IMR-90 (cell line): ENCODE measurements around the gene DPCD. TPM values are rescaled to one million over a fixed set of nuclear protein-coding genes. Genes with fewer than 3 reads are reported as not detected.

ENCODE experiments used
- ATAC-seq: fragments of 200-7000 bp; cut with Tn5 transposase; 2 replicates; pipeline ENCODE4 v1.9.1; 2020; ENCODE audit warnings: low read depth, mild to moderate bottlenecking, moderate library complexity
- BruUV-seq: library from RNA; stranded (reverse); fragments of 400-500 nt; replicated peaks from 2 replicates; lab custom pipeline; 2021; lab: Mats Ljungman, UMichigan
- CTCF ChIA-PET: fragments of 300-600 bp; formaldehyde crosslinking; extraction: SDS; loops from one replicate; lab custom pipeline; 2021; ENCODE audit warnings: antibody characterized with exemption; lab: Yijun Ruan, JAX
- POLR2A ChIA-PET: fragments of 300-600 bp; sonication (Branson Sonifier 250); formaldehyde crosslinking; loops from one replicate; lab custom pipeline; 2022; ENCODE audit warnings: antibody characterized with exemption; ENCODE audit not compliant: unreplicated experiment; lab: Charles Lee
- DNase-seq: peaks from one replicate; pipeline ENCODE4 v3.0.0; 2013
- H2AFZ ChIP-seq: replicated peaks from 2 replicates; pipeline ENCODE3; 2013; ENCODE audit warnings: low read length, mild to moderate bottlenecking; ENCODE audit not compliant: poor library complexity
- H2AK5ac ChIP-seq: 2 replicates; pipeline ENCODE4 v1.6.1; 2013; ENCODE audit warnings: low read depth, low read length, inconsistent platforms
- H2AK9ac ChIP-seq: replicated peaks from 2 replicates; pipeline ENCODE3; 2013; ENCODE audit warnings: mild to moderate bottlenecking, low read depth, low read length, moderate library complexity; ENCODE audit not compliant: poor library complexity
- H2BK120ac ChIP-seq: 2 replicates; pipeline ENCODE4 v1.6.1; 2013; ENCODE audit warnings: low read depth, low read length, inconsistent platforms
- H2BK15ac ChIP-seq: 3 replicates; pipeline ENCODE4 v1.6.1; 2013; ENCODE audit warnings: low read depth, low read length, inconsistent platforms
- H2BK20ac ChIP-seq: 2 replicates; pipeline ENCODE4 v1.6.1; 2013; ENCODE audit warnings: low read depth, mild to moderate bottlenecking, inconsistent platforms, low read length, moderate library complexity
- H2BK5ac ChIP-seq: 2 replicates; pipeline ENCODE4 v1.6.1; 2013; ENCODE audit warnings: mild to moderate bottlenecking, low read depth, low read length, inconsistent platforms; ENCODE audit not compliant: poor library complexity, severe bottlenecking
- H3K14ac ChIP-seq: replicated peaks from 2 replicates; pipeline ENCODE4 v1.6.1; 2013; ENCODE audit warnings: low read depth, low read length, inconsistent platforms
- H3K18ac ChIP-seq: 2 replicates; pipeline ENCODE4 v1.6.1; 2013; ENCODE audit warnings: low read depth, low read length, control low read depth
- H3K23ac ChIP-seq: 2 replicates; pipeline ENCODE4 v1.6.1; 2013; ENCODE audit warnings: low read depth, low read length, inconsistent platforms
- H3K27ac ChIP-seq: 2 replicates; pipeline ENCODE4 v1.5.1; 2013; ENCODE audit warnings: mild to moderate bottlenecking, control low read depth, low read length; ENCODE audit not compliant: insufficient read depth
- H3K27me3 ChIP-seq: 2 replicates; pipeline ENCODE4 v1.6.1; 2013; ENCODE audit warnings: low read length; ENCODE audit not compliant: control insufficient read depth, insufficient read depth
- H3K36me3 ChIP-seq: 2 replicates; pipeline ENCODE4 v1.6.1; 2013; ENCODE audit warnings: low read length, mixed read lengths; ENCODE audit not compliant: control insufficient read depth, insufficient read depth
- H3K4ac ChIP-seq: 2 replicates; pipeline ENCODE4 v1.6.1; 2013; ENCODE audit warnings: low read depth, low read length, inconsistent platforms
- H3K4me1 ChIP-seq: 2 replicates; pipeline ENCODE4 v1.6.1; 2013; ENCODE audit warnings: low read length, mixed read lengths; ENCODE audit not compliant: control insufficient read depth, insufficient read depth
- H3K4me2 ChIP-seq: 2 replicates; pipeline ENCODE4 v1.6.1; 2013; ENCODE audit warnings: low read depth, mild to moderate bottlenecking, control low read depth, low read length, moderate library complexity
- H3K4me3 ChIP-seq: 2 replicates; pipeline ENCODE4 v1.5.1; 2013; ENCODE audit warnings: low read depth, mild to moderate bottlenecking, control low read depth, low read length, moderate library complexity; ENCODE audit not compliant: insufficient read depth
- H3K56ac ChIP-seq: 2 replicates; pipeline ENCODE4 v1.6.1; 2013; ENCODE audit warnings: low read length, inconsistent platforms; ENCODE audit not compliant: insufficient read depth; ENCODE audit errors: extremely low read depth
- H3K79me1 ChIP-seq, 2 experiments: 2 replicates each; pipeline ENCODE4 v1.6.1; 2013; ENCODE audit warnings: low read length in 2 of 2, inconsistent platforms in 1 of 2, low read depth in 1 of 2
- H3K9ac ChIP-seq: 2 replicates; pipeline ENCODE4 v1.6.1; 2013; ENCODE audit warnings: low read depth, low read length, control low read depth
- H3K9me1 ChIP-seq: 2 replicates; pipeline ENCODE4 v1.6.1; 2013; ENCODE audit warnings: low read length, inconsistent platforms; ENCODE audit not compliant: insufficient read depth
- H3K9me3 ChIP-seq: 2 replicates; pipeline ENCODE4 v1.6.1; 2013; ENCODE audit warnings: low read length; ENCODE audit not compliant: control insufficient read depth, insufficient read depth
- H4K20me1 ChIP-seq: 2 replicates; pipeline ENCODE4 v1.6.1; 2013; ENCODE audit warnings: low read length, inconsistent platforms; ENCODE audit not compliant: insufficient read depth
- H4K5ac ChIP-seq: 2 replicates; pipeline ENCODE4 v1.6.1; 2013; ENCODE audit warnings: mild to moderate bottlenecking, low read depth, low read length, control low read depth
- H4K8ac ChIP-seq, 2 experiments: 2 replicates each; pipeline ENCODE4 v1.6.1; 2013; ENCODE audit warnings: low read depth in 2 of 2, low read length in 2 of 2, control low read depth in 1 of 2, inconsistent platforms in 1 of 2
- H4K91ac ChIP-seq: 2 replicates; pipeline ENCODE4 v1.6.1; 2013; ENCODE audit warnings: low read depth, low read length, inconsistent platforms; ENCODE audit not compliant: insufficient read depth
- BHLHE40 ChIP-seq: fragments of 150-350 bp; IDR thresholded peaks from 2 replicates; pipeline ENCODE4 v1.6.1; 2016; ENCODE audit warnings: mild to moderate bottlenecking, low read depth, low read length
- CEBPB ChIP-seq: IDR thresholded peaks from 2 replicates; pipeline ENCODE4 v1.6.1; 2012; ENCODE audit warnings: low read depth, low read length, improper control_type of control experiment
- CHD1 ChIP-seq: IDR thresholded peaks from 2 replicates; pipeline ENCODE4 v1.6.1; 2012; ENCODE audit warnings: low read depth, low read length, improper control_type of control experiment
- ELK1 ChIP-seq: fragments of 150-350 bp; IDR thresholded peaks from 2 replicates; pipeline ENCODE4 v1.6.1; 2016; ENCODE audit warnings: low read depth, mild to moderate bottlenecking, low read length, moderate library complexity, borderline replicate concordance
- FOS ChIP-seq: fragments of 150-350 bp; IDR thresholded peaks from 2 replicates; pipeline ENCODE4 v1.6.1; 2016; ENCODE audit warnings: low read depth, low read length
- MAFK ChIP-seq: IDR thresholded peaks from 2 replicates; pipeline ENCODE4 v1.6.1; 2012; ENCODE audit warnings: low read depth, low read length, improper control_type of control experiment
- MAZ ChIP-seq: IDR thresholded peaks from 2 replicates; pipeline ENCODE4 v1.6.1; 2012; ENCODE audit warnings: low read depth, mild to moderate bottlenecking, low read length, improper control_type of control experiment, moderate library complexity, borderline replicate concordance
- NFE2L2 ChIP-seq: fragments of 150-350 bp; IDR thresholded peaks from 2 replicates; pipeline ENCODE4 v1.6.1; 2016; ENCODE audit warnings: low read depth, mild to moderate bottlenecking, low read length
- POLR2A ChIP-seq: IDR thresholded peaks from 2 replicates; pipeline ENCODE4 v1.6.1; 2012; ENCODE audit warnings: mild to moderate bottlenecking, low read depth, low read length
- RCOR1 ChIP-seq: IDR thresholded peaks from 2 replicates; pipeline ENCODE4 v1.6.1; 2012; ENCODE audit warnings: mild to moderate bottlenecking, low read length, improper control_type of control experiment; ENCODE audit not compliant: insufficient replicate concordance
- RFX5 ChIP-seq: IDR thresholded peaks from 2 replicates; pipeline ENCODE4 v1.8.0; 2012; ENCODE audit warnings: low read depth, mild to moderate bottlenecking, low read length, moderate library complexity
- SMC3 ChIP-seq: fragments of 150-350 bp; IDR thresholded peaks from 2 replicates; pipeline ENCODE4 v1.6.1; 2016; ENCODE audit warnings: low read depth, mild to moderate bottlenecking, antibody characterized with exemption, low read length, moderate library complexity
- USF2 ChIP-seq: fragments of 150-350 bp; IDR thresholded peaks from 2 replicates; pipeline ENCODE4 v1.6.1; 2017; ENCODE audit warnings: mild to moderate bottlenecking, antibody characterized with exemption, low read length, low read depth
- WGBS, 2 experiments: methylation state at CpG; one replicate each; pipeline versions ENCODE4 v1.1.5 to v1.1.7; 2013; ENCODE audit warnings: missing lambda C conversion rate in 2 of 2; ENCODE audit not compliant: insufficient read length in 1 of 2; ENCODE audit errors: extremely low coverage in 2 of 2; 5-methylcytosine and 5-hydroxymethylcytosine counted together
- dilution Hi-C: fragments of 300-500 bp; cut with HindIII; formaldehyde crosslinking; loops from one replicate; pipeline ENCODE4 v1.14.3; 2018; ENCODE audit warnings: low sequenced_read_pairs; ENCODE audit not compliant: unreplicated experiment
- in situ Hi-C: fragments of 300-500 bp; cut with MboI; formaldehyde crosslinking; loops from 3 replicates; pipeline ENCODE4 v1.14.3; 2019; ENCODE audit warnings: low sequenced_read_pairs, inconsistent platforms, mixed read lengths
- intact Hi-C: fragments of 100-400 bp; cut with micrococcal nuclease; formaldehyde crosslinking; loops from 2 replicates; pipeline ENCODE4 v1.10.0; 2022
- polyA plus RNA-seq, 3 experiments: library from polyadenylated mRNA; depleted of rRNA; stranded (reverse); fragments of >200 nt; gene quantifications; 2 replicates each; pipeline ENCODE4 v1.2.3, GENCODE V29; 2012; ENCODE audit warnings: low replicate concordance in 1 of 3
- total RNA-seq: library from RNA; depleted of rRNA; stranded (reverse); fragments of >200 nt; gene quantifications from 2 replicates; pipeline ENCODE4 v1.2.3, GENCODE V29; 2012
- TF ChIP-seq, protein P1 (sequence below): conservative IDR thresholded peaks from 2 replicates; pipeline ENCODE4 v1.5.1; 2012; ENCODE audit warnings: mild to moderate bottlenecking, low read depth, low read length, improper control_type of control experiment

The DPCD gene
- total and polyA plus RNA-seq, 2 of the 4 experiments (the other 2 are of a cell fraction), result 59.1 to 73.7 TPM

DNA sequence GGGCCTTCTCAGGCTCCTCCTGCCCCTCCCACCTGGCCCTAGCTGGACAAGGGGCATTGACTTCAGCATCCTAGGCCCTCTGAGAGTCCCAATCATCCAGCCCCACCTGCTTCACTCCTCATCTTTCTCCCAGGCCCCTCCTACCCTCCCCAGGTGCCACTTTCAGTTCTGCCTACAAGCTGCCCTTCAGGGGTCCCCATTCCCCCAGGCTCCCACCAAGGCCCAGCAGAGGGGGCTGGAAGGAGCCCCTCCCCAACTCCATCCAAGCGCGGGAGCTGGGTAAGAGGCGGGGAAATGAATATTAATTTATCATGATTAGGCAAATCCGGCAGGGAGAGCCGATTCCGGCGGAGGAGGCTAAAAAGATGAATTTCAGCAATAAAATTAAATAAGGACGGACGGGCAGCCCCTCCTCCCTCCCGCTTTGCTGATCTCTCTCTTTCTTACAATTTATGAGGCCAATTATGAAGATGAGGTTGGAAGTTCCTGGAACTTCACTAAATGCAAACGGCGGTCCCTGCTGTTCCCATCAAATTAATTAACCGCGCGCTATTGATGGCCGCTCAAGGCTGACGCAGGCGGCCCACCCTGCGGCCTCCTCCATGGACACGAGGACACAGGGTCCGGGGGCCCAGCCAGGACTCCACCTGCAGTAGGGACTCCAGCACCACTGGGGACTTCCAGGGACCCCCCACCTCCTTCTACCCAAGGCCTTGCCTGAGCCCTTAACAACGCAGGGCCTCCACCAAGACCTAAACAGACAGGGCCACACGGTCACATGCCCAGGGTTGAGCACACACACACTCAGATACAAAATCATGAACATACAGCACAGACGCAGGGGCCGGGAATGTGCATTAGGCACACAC lies 14.0 kb upstream of the DPCD start:
- H3K79me1 ChIP-seq, result no peaks in the 10 kb centered on the region
- H2AK5ac ChIP-seq, result no peak overlapping the region
- H3K27me3 ChIP-seq, result peaks cover 8% of the 10 kb centered on the region
- H3K36me3 ChIP-seq, result peaks cover 9% of the 10 kb centered on the region; the same call in 1 of the 2 replicates
- H3K4ac ChIP-seq, result no peak overlapping the region
- no peak overlapping the region for H3K14ac ChIP-seq
- POLR2A ChIA-PET, result interaction anchor here (0.6 kb wide), 1 partner anchor 1386 kb away, joined by 3 read pairs; no protein-coding TSS in a partner anchor
- no peak overlapping the region for H3K4me2 ChIP-seq
- H2AFZ ChIP-seq, result no peak overlapping the region
- H3K27ac ChIP-seq, result no peak overlapping the region
- no peak overlapping the region for H2BK20ac ChIP-seq
- no peak overlapping the region for H2BK15ac ChIP-seq
- intact Hi-C loops (no loop called here), in situ Hi-C loops (loop anchor here (5.0 kb wide), 1 partner anchor 362 kb away; no protein-coding TSS in a partner anchor), dilution Hi-C loops (no loop called here)
- H3K4me1 ChIP-seq, result peaks cover 5% of the 10 kb centered on the region
- H4K5ac ChIP-seq, result no peak overlapping the region
- no peak overlapping the region for H3K56ac ChIP-seq
- no peak overlapping the region for H2BK120ac ChIP-seq
- no peak overlapping the region for H2BK5ac ChIP-seq
- BruUV-seq, result no TSS peak
- H3K4me3 ChIP-seq, result no peak overlapping the region
- peaks cover 7% of the 10 kb centered on the region for H3K9me3 ChIP-seq
- no peak overlapping the region for H3K23ac ChIP-seq
- no peak for ATAC-seq
- no peaks in the 10 kb centered on the region for H4K20me1 ChIP-seq
- no peak overlapping the region for H3K18ac ChIP-seq
- no peak overlapping the region for H4K91ac ChIP-seq
- WGBS, 2 experiments, result 82% methylated on average over 8 of the region's 25 CpGs; no CpG with 5 or more reads in 1 of the 2 experiments
- CTCF ChIA-PET, result interaction anchor here (0.6 kb wide), 1 partner anchor 23 kb away, joined by 3 read pairs; no protein-coding TSS in a partner anchor
- DNase-seq, result no peak
- peaks cover 3% of the 10 kb centered on the region; the same call in 1 of the 2 replicates for H3K9me1 ChIP-seq
- no peak overlapping the region for H4K8ac ChIP-seq
- H2AK9ac ChIP-seq, result peak overlapping the region; percentile 20
- H3K9ac ChIP-seq, result no peak overlapping the region
- TF ChIP-seq CHD1 (no peak), RFX5 (no peak), RCOR1 (no peak), USF2 (no peak), CEBPB (no peak), NFE2L2 (no peak), FOS (no peak), ELK1 (no peak), MAZ (no peak), POLR2A (no peak), SMC3 (no peak), BHLHE40 (no peak), MAFK (no peak)
- TF ChIP-seq, protein P1, sequence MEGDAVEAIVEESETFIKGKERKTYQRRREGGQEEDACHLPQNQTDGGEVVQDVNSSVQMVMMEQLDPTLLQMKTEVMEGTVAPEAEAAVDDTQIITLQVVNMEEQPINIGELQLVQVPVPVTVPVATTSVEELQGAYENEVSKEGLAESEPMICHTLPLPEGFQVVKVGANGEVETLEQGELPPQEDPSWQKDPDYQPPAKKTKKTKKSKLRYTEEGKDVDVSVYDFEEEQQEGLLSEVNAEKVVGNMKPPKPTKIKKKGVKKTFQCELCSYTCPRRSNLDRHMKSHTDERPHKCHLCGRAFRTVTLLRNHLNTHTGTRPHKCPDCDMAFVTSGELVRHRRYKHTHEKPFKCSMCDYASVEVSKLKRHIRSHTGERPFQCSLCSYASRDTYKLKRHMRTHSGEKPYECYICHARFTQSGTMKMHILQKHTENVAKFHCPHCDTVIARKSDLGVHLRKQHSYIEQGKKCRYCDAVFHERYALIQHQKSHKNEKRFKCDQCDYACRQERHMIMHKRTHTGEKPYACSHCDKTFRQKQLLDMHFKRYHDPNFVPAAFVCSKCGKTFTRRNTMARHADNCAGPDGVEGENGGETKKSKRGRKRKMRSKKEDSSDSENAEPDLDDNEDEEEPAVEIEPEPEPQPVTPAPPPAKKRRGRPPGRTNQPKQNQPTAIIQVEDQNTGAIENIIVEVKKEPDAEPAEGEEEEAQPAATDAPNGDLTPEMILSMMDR, result no peak
